AG09309 (cell line): ENCODE measurements around the gene INPP5J.

Source experiments
- DNase-seq: peaks from one replicate; pipeline ENCODE4 v3.0.0-alpha.2; 2010; ENCODE audit warnings: low read depth
- H3K4me3 ChIP-seq: 2 replicates; pipeline ENCODE4 v1.5.1; 2011; ENCODE audit warnings: mild to moderate bottlenecking, low read depth, low read length, moderate library complexity; ENCODE audit not compliant: control insufficient read depth
- CTCF ChIP-seq: IDR thresholded peaks from 2 replicates; pipeline ENCODE4 v1.5.1; 2011; ENCODE audit warnings: mild to moderate bottlenecking, low read depth, low read length, inconsistent platforms; ENCODE audit not compliant: insufficient read depth, control insufficient read depth; ENCODE audit errors: missing control alignments

The INPP5J gene

GRCh38 chr22:31141551-31141950, 18.8 kb downstream of the INPP5J start:
- DNase-seq = no peak
- no peak for TF ChIP-seq CTCF
- H3K4me3 ChIP-seq = no peak overlapping the region

GRCh38 chr22:31142285-31142684, 19.5 kb downstream of the INPP5J start:
- DNase-seq = no peak
- TF ChIP-seq CTCF = no peak
- no peak overlapping the region for H3K4me3 ChIP-seq

- DNase-seq = no peak
- no peak overlapping the region for H3K4me3 ChIP-seq
- TF ChIP-seq CTCF = no peak
Observed at GRCh38 chr22:31143038-31143437, 20.3 kb downstream of the INPP5J start.

- DNase-seq = no peak
- TF ChIP-seq CTCF = no peak
Observed at GRCh38 chr22:31143537-31143936, 20.8 kb downstream of the INPP5J start.

GRCh38 chr22:31144223-31144622, 21.5 kb downstream of the INPP5J start:
- no peak overlapping the region for H3K4me3 ChIP-seq
- DNase-seq = no peak
- no peak for TF ChIP-seq CTCF

More at GRCh38 chr22:31143537-31143936, 20.8 kb downstream of the INPP5J start:
- H3K4me3 ChIP-seq = no peak overlapping the region

- no peak for TF ChIP-seq CTCF
- DNase-seq = no peak
- no peak overlapping the region for H3K4me3 ChIP-seq
Observed at GRCh38 chr22:31148488-31148887, 25.7 kb downstream of the INPP5J start.
